GM19240 (cell line): ENCODE results near the gene ANAPC2.

ENCODE experiments used
- DNase-seq: peaks from one replicate; pipeline ENCODE4 v3.0.0; 2011; ENCODE audit warnings: low spot score; ENCODE audit not compliant: insufficient read length

The ANAPC2 gene, protein sequence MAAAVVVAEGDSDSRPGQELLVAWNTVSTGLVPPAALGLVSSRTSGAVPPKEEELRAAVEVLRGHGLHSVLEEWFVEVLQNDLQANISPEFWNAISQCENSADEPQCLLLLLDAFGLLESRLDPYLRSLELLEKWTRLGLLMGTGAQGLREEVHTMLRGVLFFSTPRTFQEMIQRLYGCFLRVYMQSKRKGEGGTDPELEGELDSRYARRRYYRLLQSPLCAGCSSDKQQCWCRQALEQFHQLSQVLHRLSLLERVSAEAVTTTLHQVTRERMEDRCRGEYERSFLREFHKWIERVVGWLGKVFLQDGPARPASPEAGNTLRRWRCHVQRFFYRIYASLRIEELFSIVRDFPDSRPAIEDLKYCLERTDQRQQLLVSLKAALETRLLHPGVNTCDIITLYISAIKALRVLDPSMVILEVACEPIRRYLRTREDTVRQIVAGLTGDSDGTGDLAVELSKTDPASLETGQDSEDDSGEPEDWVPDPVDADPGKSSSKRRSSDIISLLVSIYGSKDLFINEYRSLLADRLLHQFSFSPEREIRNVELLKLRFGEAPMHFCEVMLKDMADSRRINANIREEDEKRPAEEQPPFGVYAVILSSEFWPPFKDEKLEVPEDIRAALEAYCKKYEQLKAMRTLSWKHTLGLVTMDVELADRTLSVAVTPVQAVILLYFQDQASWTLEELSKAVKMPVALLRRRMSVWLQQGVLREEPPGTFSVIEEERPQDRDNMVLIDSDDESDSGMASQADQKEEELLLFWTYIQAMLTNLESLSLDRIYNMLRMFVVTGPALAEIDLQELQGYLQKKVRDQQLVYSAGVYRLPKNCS

DNA sequence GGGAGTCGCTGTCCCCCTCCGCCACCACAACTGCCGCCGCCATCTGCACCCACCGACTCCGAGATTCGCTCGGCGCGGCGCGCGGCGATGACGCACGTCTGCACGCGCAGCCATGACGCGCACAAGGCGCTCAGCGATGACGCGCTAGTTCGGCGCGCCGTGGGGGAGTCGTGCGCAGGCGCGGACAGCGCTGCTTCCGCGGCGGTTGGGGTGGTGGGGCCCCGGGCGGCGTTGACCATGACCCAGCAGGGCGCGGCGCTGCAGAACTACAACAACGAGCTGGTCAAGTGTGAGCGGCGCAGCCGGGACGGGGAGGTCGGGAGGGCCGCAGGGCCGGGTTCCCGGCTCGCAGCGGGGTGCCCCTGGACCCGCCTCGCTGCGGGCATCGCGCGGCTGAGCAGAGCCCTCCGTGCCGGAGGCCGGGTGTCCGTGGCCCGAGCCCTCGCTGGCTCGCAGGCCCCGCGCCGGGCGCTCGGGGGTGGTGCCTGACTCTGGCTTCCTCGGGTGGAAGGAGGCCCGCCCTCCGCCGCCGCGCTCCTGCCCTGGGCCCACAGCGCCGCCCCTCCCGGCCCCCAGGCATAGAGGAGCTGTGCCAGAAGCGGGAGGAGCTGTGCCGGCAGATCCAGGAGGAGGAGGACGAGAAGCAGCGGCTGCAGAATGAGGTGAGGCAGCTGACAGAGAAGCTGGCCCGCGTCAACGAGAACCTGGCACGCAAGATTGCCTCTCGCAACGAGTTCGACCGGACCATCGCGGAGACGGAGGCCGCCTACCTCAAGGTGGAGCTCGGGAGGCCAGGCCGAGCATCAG lies at the start of gene ANAPC2, which contains the start of gene SSNA1:
Gene ANAPC2, minus strand, starts transcription at position 71 of the 807 bp plus-strand sequence. Its CDS starts 28 bp downstream, at position 43.
Gene SSNA1, plus strand, starts transcription at position 187 of the 807 bp plus-strand sequence. Its CDS starts 51 bp downstream, at position 238.
- peak; percentile 91 for DNase-seq

DNA sequence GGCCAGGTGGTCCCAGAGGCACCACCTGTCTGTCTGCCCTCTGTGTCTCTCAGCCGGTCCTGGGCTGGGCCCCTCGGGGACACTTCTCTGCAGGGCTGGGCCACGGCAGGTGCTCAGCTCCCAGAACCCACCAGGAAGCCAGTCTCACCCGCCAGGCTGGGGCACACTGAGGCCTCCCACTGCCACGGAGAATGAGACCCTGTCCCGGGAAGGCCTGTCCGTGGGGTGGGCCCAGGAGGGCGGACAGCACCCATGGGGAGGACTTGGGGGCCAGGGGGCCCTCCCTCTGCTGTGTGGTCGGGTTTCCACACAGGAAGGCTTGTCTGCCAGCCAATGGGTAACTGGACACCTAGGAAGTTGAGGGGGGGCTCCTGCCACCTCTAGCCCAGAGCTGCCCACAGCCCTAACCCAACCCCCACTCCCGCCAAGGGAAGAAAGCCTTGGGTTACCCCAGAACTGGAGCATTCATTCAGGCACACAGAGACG lies 48.6 kb upstream of the ANAPC2 start:
- DNase-seq, result no peak

DNA sequence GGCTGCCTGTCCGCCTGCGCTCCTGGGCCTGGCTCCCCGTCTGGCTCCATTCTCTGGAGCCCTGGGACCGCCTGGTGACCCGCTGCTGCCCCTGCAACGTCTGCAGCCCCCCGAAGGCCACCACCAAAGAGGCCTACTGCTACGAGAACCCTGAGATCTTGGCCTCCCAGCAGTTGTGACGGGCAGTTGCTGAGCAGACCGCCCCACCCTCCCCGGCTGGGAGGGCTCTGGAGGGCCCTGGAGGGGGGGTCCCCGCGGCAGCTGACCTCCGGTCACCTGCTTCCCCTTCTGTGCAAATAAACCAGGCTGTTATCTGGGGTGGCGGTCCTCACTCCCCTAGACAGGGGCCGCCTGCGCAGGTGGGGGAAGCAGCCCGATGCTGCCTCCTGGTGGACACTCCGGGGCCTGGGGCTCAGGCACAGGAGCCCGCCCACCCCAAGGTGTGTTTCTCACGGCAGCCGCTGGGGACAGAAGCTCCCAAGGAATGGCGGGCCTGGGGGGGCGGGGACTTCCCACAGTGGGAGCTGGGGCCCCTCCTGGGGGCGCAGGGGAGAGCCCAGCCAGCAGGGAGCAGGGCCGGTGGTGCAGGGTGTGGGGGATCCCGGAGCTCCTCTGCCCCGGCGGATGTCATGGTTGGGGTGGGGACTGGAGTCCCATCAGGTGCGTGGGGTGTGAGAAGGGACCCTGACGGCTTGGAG lies 48.0 kb upstream of the ANAPC2 start:
- peak; percentile 99 for DNase-seq

DNA sequence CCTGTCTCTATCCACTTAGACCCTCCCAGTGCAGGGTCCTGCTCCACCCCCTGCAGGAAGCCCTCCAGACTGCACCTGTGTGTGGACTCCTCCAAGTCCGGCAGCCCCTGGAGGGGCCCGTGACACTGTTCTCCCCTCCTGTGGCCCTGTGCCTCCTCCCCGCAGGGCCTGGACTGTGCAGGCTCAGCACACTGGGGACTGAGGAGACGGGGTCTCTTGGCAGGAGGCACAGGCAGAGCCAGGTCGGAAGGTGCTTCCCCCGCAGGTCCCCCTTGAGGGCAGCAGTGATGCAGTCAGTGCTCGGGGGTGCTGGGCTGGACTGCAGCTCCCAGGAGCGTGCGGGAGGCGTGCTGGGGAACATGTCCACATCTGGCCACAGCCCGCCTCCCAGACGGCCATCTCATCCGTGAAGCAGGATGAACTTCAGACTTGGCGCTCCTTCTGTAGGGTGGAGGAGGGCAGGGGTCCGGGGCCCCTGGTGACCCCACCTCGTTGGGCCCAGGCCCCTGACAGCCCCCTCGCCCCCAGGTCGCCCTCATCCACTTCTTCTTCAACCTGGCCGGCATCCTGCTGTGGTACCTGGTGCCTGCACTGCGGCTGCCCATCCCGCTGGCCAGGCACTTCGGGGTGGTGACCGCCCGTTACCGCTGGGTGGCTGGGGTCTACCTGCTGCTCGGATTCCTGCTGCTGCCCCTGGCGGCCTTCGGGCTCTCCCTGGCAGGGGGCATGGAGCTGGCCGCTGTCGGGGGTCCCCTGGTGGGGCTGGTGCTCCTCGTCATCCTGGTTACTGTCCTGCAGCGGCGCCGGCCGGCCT lies 47.3 kb upstream of the ANAPC2 start:
- DNase-seq, result no peak

DNA sequence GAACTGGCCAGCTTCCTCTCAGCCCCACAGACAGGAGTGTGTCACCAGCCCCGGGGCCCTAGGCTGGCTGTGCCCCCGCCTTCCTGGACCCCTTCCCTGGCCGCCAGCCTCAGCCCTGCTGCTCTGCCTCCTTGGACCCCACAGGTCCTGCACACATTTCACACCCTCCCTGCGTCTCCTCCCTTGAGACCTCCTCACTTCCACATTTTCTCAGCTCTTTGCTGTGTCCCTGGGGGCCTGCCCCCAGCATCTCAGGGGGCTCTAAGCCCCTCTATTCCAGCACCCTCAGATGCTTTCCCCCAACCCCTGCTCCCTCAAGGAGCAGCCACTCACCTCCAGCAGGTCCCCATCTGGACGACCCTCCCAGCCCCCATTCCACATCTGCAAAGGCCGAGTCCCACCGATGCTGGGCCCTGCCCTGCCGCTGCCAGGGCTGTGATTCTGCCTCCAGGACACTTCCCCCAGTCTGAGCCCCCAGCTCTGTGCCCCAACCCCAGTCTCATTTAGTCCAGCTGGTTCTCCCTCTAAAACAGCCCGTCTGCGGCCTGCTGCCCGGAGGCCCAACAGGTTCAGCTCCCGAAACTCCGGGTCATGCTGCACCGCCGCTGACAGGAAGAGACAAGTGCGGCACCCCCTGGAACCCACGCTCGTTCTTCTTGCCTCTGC lies 46.5 kb upstream of the ANAPC2 start:
- no peak for DNase-seq

DNA sequence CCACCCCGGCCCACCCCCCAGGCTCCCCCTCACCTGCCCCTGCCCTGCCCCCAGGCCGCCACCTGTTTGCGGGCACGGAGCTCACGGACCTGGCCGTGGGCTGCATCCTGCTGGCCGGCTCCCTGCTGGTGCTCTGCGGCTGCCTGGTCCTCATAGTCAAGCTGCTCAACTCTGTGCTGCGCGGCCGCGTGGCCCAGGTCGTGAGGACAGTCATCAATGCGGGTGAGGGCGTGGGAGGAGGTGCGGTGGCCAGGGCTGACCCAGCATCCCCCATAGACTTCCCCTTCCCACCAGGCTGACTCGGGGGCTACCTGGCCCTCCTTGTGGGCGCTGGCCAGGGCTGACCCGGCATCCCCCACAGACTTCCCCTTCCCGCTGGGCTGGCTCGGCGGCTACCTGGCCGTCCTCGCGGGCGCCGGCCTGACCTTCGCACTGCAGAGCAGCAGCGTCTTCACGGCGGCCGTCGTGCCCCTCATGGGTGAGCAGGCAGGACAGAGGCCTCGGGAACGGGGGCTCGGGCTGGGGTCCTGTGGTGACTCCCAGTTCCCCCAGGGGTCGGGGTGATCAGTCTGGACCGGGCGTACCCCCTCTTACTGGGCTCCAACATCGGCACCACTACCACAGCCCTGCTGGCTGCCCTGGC lies 45.8 kb upstream of the ANAPC2 start:
- no peak for DNase-seq

DNA sequence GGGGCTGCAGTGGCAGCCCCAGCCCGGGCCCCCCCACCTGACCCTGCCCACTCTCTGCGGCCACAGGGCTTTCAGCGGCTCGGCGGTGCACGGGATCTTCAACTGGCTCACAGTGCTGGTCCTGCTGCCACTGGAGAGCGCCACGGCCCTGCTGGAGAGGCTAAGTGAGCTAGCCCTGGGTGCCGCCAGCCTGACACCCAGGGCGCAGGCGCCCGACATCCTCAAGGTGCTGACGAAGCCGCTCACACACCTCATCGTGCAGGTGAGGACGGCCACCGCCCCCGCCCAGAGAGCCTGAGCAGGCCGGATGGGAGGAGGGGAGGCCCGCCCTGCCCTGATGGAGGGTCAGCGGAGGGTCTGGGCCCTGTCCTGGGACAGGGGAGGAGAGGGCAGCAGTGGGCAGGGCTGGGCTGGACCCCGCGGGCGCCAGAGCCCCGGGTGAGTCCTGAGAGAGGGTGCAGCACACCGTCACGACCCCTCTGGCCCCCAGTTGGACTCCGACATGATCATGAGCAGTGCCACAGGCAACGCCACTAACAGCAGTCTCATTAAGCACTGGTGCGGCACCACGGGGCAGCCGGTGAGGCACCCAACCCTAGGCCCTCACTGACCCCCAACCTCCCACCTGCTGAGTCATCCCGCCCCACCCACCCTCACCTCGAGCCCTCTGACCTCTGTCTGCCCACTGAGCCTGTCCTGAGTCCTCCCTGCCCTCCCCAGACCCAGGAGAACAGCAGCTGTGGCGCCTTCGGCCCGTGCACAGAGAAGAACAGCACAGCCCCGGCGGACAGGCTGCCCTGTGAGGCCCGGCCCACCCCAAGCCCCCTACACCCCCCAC lies 45.0 kb upstream of the ANAPC2 start:
- DNase-seq, result no peak

DNA sequence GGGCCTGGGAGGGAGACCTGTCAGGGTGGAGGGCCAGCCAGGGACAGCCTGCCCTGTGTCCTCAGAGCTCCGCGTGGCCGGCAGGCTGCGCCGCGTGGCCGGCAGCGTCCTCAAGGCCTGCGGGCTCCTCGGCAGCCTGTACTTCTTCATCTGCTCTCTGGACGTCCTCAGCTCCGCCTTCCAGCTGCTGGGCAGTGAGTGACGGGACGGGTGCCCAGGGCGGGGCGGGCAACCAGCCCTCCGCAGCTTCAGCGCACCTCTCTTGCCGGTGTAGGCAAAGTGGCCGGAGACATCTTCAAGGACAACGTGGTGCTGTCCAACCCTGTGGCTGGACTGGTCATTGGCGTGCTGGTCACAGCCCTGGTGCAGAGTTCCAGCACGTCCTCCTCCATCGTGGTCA lies 44.1 kb upstream of the ANAPC2 start:
- DNase-seq, result no peak

DNA sequence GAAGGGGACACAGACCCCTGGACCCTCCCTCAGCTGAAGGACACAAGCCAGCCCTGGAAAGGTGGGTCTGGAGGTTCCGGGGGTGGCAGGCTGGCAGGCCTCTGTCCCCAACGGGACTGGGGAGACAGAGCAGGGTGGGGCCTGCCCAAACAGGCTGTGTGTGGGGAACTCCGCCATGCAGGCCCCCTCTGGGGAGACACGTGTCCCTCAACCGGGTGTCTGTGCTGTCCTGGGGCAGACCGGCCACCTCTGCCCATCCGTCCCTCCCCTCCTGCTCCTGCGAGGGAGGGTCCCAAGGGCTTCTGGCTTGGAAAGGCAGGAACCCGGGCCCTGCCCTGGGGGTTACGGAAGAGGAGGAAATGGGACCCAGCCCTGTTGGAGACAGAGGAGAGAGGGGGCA lies 43.7 kb upstream of the ANAPC2 start:
- DNase-seq, result no peak

DNA sequence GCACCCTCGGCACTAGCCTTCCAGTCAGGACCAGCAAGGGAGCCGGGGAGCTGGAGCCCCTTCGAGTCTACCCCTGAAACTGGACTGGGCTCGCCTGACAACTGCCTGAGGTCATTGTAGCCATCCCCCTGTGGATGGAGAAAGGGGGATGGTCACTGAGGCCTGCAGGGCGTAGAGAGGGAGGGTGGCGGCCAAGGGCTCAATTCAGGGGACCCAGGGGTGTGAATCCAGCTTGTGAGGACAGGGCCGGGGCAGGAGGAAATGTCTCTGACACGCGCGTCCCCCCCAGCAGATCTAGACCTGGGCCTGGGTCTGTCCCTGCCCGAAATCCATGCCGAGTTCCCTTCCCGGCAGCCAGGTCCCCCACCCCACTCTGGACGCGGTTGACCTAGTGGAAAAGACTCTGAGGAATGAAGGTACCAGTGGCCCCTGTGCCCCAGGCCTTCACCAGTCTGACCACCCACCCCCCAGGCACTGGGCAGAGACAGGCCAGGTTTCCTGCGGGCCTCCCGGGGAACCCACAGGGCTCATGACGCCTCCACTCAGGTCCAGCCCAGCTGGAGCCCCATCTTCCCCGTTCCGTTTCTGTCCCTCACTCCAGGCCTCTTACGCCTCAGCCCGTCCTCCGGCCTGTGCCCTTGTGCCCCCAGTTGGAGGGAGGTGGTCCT lies 43.1 kb upstream of the ANAPC2 start:
- no peak for DNase-seq

DNA sequence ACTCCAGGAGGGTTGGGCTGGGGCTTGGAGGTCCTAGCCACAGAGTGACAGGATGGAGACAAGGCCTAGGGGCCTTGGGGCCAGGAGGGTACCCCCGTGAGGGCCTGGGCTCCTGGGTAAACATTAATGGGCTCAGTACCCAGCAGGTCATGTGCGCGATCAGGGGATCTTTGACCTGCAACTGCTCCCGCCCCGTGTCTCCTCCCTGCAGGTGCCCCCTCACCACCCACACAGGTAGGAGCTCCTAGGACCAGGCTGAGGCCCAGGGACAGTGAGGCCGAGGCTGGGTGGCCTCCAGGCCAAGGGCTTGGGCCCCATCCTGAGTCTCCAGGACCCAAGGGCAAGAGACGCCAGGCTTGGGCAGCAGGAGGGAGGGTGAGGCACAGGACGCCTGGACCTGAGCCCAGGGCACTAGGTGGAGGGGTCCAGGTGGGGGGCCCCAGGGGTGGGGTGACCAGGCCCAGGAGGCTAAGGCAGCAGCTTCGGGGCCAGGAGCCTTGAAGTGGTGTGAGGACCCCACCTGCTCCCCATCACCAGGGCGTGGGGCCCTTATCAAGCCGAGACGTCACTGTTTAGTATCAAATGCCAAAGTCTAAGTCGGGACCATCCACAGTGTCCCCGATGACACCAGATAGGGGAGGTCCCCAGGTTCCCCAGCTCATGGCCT lies 42.5 kb upstream of the ANAPC2 start, which contains the start of gene SLC34A3:
Gene SLC34A3, plus strand, starts transcription at position 197 of the 667 bp plus-strand sequence. CDS start 802 bp downstream, outside the sequence.
- DNase-seq, result no peak

DNA sequence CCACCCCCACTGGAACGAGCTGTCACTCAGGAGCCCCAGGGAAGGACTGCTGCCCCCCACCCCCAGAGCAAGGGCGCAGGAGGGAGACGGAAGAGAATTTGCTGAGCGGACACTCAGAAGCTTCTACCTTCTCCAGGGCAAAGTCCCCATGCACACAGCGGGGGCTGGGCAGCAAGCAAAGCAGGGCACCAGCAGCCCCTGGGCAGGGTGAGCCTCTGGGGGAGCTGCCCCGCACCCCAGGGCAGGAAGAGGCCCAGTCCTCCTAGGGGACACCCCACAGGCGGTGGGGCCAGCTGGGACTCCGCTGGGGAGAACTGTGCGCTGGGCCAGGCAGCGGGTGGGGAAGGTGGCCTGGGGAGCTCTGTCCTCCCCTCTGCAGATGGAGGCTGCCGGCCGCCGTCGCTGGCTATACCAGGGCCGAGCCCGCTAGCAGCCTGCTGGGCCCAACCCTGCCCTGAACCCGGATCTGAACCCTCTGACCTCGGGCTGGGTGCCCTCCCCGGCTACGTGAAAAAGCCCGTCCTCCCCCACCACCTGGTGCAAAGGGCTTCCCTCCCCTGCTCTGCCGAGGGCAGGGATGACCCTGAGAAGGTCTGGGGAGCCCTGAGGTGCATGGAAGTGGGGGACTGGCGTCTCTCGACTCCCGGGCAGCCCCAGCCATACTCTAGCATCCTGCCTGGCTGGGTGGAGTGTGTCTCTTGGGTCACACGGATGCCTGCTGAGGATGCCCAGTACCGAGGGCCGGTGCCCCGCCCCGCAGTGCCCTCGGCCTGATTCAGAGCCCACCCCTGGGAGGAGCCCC lies 41.7 kb upstream of the ANAPC2 start:
- no peak for DNase-seq

DNA sequence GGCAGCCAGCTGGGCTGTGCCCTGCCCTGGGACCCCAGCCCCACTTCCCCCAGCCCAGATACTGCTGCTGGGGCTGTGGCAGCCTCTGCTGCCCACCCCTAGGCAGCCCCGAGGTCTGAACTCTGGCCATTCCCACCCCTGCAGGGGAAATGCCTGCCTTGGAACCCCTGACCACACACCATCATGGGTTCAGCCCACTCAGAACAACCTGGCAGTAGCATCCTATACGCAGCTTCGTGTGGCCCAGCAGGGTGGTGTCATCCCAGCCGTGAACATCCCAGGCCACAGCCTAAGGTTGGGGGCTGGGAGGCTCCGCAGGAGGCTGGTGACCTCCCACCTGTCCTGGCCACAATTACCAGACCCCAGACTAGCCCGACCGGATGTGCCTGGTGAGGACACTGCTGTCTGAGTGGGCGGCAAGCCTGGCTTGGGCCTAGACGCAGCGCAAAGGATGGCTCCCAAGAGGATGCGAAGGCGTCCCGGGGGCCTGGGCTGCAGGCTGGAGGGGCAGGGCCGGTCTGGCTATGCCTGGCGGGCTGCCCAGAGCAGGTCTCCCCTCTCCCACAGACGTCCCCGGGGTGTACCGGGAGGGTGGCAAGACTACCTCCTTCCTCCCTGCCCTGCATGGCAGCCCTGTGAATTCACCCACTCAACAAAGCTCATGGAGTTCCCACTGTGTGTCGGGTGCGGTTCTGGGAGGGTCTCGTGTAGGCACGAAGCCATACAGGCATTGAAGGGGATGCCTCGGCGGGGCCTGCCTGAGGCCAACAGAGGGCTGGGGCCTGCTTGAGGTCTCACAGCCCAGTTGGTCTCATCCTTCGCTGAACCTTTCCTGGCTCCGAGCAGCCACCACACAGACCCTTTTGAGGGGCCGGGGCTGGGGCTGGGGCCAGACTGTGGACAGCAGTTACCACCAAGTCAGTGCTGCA lies 40.9 kb upstream of the ANAPC2 start:
- no peak for DNase-seq

DNA sequence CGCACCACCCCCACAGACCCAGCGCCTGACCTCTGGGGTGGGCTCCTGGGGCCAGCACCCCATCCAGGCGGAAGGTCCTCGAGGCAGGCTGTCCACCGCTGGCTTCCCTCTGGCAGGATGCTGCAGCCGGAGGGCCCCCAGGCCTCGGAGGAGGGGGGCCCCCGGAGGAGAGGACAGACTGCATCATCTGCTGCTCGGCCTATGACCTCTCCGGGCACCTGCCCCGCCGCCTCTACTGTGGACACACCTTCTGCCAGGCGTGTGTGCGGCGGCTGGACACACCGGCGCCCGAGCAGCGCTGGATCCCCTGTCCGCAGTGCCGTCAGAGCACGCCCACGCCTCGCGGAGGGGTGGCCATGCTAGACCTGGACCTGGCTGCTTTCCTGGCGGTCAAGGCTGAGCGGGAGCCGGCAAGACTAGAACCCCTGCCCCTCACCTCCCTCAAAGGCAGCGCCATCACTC lies 40.2 kb upstream of the ANAPC2 start:
- DNase-seq, result no peak
